Measurements from ENCODE around the gene IL26. TPM values are rescaled to one million over a fixed set of nuclear protein-coding genes. Genes with fewer than 3 reads are reported as not detected.

IL26 gene
- total and polyA plus RNA-seq, 2 donors from 2014 or later: not detected

DNA sequence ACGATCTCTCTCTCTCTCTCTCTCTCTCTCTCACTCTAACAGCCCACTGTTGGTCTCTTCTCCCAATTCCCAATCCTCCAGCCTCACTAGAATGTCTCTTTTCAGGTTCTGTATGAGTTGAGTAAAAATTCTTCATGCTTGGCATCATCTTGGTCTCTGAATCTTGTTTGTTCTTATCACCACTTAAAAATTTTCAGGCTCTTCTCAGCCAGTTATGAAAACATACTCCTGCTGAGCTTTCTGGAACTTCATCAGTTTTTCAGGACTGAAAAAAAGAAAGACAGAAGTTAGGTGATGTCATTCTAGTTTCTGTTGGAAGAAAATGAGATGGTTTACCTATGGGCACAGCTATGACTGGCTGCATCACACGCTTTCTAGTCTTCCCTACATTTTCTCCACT, 39.2 kb upstream of the IL26 start:
- Histone ChIP-seq H3K9me3 (ENCODE audit: control insufficient read depth in 2 of 3, insufficient read depth in 1 of 3, low read length in 3 of 3) (no peaks in the 10 kb centered on the region), H3K36me3 (ENCODE audit: control insufficient read depth in 2 of 3, insufficient read depth in 3 of 3, low read length in 3 of 3) (no peaks in the 10 kb centered on the region), H3K27me3 (ENCODE audit: control insufficient read depth, insufficient read depth, low read length) (no peaks in the 10 kb centered on the region), H3K4me1 (ENCODE audit: control insufficient read depth in 2 of 3, insufficient read depth in 2 of 3, low read depth in 1 of 3, low read length in 3 of 3) (no peaks in the 10 kb centered on the region), H3K27ac (ENCODE audit: low read depth in 2 of 2, low read length in 2 of 2) (no peak overlapping the region), H3K4me3 (ENCODE audit: low read length in 3 of 3) (no peak overlapping the region), H3K9ac (ENCODE audit: low read length in 3 of 3) (no peak overlapping the region)
- intact Hi-C loops (cut with DNase I): no loop called here
- FAIRE-seq: no peak
- no peak for DNase-seq
- TF ChIP-seq, protein P1, sequence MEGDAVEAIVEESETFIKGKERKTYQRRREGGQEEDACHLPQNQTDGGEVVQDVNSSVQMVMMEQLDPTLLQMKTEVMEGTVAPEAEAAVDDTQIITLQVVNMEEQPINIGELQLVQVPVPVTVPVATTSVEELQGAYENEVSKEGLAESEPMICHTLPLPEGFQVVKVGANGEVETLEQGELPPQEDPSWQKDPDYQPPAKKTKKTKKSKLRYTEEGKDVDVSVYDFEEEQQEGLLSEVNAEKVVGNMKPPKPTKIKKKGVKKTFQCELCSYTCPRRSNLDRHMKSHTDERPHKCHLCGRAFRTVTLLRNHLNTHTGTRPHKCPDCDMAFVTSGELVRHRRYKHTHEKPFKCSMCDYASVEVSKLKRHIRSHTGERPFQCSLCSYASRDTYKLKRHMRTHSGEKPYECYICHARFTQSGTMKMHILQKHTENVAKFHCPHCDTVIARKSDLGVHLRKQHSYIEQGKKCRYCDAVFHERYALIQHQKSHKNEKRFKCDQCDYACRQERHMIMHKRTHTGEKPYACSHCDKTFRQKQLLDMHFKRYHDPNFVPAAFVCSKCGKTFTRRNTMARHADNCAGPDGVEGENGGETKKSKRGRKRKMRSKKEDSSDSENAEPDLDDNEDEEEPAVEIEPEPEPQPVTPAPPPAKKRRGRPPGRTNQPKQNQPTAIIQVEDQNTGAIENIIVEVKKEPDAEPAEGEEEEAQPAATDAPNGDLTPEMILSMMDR (IDR thresholded peaks at IDR 0.05; ENCODE audit: borderline replicate concordance, extremely low read depth, insufficient read depth): no peak

DNA sequence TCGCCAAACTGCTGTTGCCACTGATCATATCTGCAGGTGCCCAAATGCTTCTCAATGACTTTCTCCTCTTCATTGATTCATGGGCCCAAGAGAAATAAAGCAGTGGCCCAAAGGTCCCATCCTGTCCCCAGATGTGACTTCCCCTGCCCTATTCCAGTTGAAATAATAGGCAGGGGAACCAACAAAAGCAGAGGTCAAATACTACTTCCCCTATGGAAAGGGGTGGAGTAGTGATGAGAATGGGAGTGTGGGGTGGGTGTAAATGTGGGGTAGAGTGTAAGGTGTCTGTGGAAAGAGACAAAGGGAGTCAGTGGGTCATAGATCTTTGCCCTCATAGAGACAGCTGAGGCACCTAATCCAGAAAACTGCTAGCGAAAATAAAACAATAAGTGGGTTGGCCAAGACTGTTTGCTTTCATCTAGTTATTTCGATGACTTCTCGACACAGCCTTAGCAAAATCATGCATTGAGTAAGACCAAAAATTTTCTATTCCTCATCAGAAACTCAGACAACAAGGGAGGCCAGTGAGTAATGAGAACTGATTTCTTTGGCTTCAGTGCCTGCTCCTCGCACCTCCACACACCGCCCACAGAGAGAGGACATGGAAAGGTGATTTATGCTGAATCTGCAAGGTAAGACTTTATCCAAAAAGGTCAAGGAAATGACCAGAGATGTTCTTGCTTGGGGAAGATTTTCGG, 38.7 kb upstream of the IL26 start:
- Histone ChIP-seq H3K4me1 (ENCODE audit: control insufficient read depth in 2 of 3, insufficient read depth in 2 of 3, low read depth in 1 of 3, low read length in 3 of 3) (no peaks in the 10 kb centered on the region), H3K4me3 (ENCODE audit: low read length in 3 of 3) (no peak overlapping the region), H3K9ac (ENCODE audit: low read length in 3 of 3) (no peak overlapping the region), H3K36me3 (ENCODE audit: control insufficient read depth in 2 of 3, insufficient read depth in 3 of 3, low read length in 3 of 3) (no peaks in the 10 kb centered on the region), H3K9me3 (ENCODE audit: control insufficient read depth in 2 of 3, insufficient read depth in 1 of 3, low read length in 3 of 3) (no peaks in the 10 kb centered on the region), H3K27ac (ENCODE audit: low read depth in 2 of 2, low read length in 2 of 2) (no peak overlapping the region), H3K27me3 (ENCODE audit: control insufficient read depth, insufficient read depth, low read length) (no peaks in the 10 kb centered on the region)
- TF ChIP-seq, protein P1 (IDR thresholded peaks at IDR 0.05; ENCODE audit: borderline replicate concordance, extremely low read depth, insufficient read depth): no peak
- no peak for FAIRE-seq
- intact Hi-C loops (cut with DNase I): no loop called here
- no peak for DNase-seq

- H3K27ac ChIP-seq (ENCODE audit: low read depth in 2 of 2, low read length in 2 of 2): no peak overlapping the region
- intact Hi-C loops (cut with DNase I): no loop called here
- TF ChIP-seq, protein P1 (IDR thresholded peaks at IDR 0.05; ENCODE audit: borderline replicate concordance, extremely low read depth, insufficient read depth): no peak
- no peak overlapping the region for H3K9ac ChIP-seq (ENCODE audit: low read length in 3 of 3)
- DNase-seq: no peak
- no peaks in the 10 kb centered on the region for H3K27me3 ChIP-seq (ENCODE audit: control insufficient read depth, insufficient read depth, low read length)
- H3K9me3 ChIP-seq (ENCODE audit: control insufficient read depth in 2 of 3, insufficient read depth in 1 of 3, low read length in 3 of 3): no peaks in the 10 kb centered on the region
- no peak for FAIRE-seq
- no peak overlapping the region for H3K4me3 ChIP-seq (ENCODE audit: low read length in 3 of 3)
- no peaks in the 10 kb centered on the region for H3K36me3 ChIP-seq (ENCODE audit: control insufficient read depth in 2 of 3, insufficient read depth in 3 of 3, low read length in 3 of 3)
- H3K4me1 ChIP-seq (ENCODE audit: control insufficient read depth in 2 of 3, insufficient read depth in 2 of 3, low read depth in 1 of 3, low read length in 3 of 3): no peaks in the 10 kb centered on the region
These were observed 37.8 kb upstream of the IL26 start for GRCh38 chr12:68263366-68263765.

DNA sequence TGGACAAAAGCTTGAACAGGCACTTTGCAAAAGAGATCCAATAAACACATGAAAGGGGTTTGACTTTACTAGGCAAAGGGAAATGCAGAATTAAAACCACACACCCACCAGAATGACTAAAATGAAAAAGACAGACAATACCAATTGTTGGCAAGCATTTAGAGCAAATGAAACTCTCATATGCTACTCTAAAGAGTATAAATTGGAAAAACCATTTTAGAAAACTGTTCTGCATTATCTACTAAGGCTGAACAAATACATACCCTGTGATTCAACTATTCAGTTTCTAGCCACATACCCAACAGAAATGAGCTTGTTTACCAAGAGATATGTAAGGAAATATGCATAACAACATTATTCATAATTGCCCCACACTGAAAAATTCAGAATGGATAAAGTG, 36.3 kb upstream of the IL26 start:
- TF ChIP-seq, protein P1 (IDR thresholded peaks at IDR 0.05; ENCODE audit: borderline replicate concordance, extremely low read depth, insufficient read depth): no peak
- Histone ChIP-seq H3K4me1 (ENCODE audit: control insufficient read depth in 2 of 3, insufficient read depth in 2 of 3, low read depth in 1 of 3, low read length in 3 of 3) (no peaks in the 10 kb centered on the region), H3K9me3 (ENCODE audit: control insufficient read depth in 2 of 3, insufficient read depth in 1 of 3, low read length in 3 of 3) (no peaks in the 10 kb centered on the region), H3K36me3 (ENCODE audit: control insufficient read depth in 2 of 3, insufficient read depth in 3 of 3, low read length in 3 of 3) (no peaks in the 10 kb centered on the region), H3K27me3 (ENCODE audit: control insufficient read depth, insufficient read depth, low read length) (no peaks in the 10 kb centered on the region), H3K4me3 (ENCODE audit: low read length in 3 of 3) (no peak overlapping the region), H3K9ac (ENCODE audit: low read length in 3 of 3) (no peak overlapping the region), H3K27ac (ENCODE audit: low read depth in 2 of 2, low read length in 2 of 2) (no peak overlapping the region)
- DNase-seq (no peak), FAIRE-seq (no peak)
- intact Hi-C loops (cut with DNase I): no loop called here

All from kidney (tissue), 14 donors.